ENCODE data around the gene ZNF91.

DNA sequence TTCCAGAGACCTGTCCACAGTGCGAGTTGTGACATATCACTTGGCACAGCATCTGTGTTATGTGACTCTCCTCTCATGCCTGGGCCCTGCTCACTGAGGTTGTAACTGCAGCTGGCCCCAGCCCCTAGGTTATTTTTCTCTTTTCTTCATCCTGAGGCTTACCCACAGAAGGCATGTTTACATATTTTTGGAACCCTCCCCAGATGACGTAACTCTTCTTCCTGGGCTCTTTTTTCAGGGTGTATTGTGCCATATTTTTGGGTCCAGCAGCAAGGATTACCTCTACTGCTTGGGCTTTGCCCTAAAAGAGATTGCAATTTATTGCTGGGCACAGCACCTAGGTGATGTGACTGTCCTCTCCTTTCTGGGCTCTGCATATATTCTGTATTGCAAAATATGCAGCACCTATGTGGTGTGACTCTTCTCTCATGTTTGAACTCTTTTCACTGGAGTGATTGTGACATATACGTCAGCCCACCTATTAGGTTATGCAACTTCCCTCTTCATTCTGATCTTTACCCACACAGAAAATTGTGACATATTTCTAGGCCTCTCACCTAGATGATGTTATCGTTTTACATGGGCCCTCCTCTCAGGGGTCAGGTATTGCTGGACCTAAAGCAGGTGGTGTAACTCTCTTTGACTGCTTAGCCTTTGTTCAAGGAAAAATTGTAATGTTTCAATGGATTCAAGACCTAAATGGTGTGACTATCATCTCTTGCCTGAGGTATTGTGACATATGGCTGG lies 80.6 kb downstream of the ZNF91 start:
- TF ChIP-seq, protein P1, sequence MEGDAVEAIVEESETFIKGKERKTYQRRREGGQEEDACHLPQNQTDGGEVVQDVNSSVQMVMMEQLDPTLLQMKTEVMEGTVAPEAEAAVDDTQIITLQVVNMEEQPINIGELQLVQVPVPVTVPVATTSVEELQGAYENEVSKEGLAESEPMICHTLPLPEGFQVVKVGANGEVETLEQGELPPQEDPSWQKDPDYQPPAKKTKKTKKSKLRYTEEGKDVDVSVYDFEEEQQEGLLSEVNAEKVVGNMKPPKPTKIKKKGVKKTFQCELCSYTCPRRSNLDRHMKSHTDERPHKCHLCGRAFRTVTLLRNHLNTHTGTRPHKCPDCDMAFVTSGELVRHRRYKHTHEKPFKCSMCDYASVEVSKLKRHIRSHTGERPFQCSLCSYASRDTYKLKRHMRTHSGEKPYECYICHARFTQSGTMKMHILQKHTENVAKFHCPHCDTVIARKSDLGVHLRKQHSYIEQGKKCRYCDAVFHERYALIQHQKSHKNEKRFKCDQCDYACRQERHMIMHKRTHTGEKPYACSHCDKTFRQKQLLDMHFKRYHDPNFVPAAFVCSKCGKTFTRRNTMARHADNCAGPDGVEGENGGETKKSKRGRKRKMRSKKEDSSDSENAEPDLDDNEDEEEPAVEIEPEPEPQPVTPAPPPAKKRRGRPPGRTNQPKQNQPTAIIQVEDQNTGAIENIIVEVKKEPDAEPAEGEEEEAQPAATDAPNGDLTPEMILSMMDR (IDR thresholded peaks at IDR 0.05) = no peak
- TF ChIP-seq POLR2A (IDR thresholded peaks at IDR 0.05) (no peak), POLR2AphosphoS5 (IDR thresholded peaks at IDR 0.05) (no peak)

All from sigmoid colon (tissue), 4 donors.